Pancreas (tissue), 10 donors: ENCODE results near the gene RUFY3. TPM values are rescaled to one million over a fixed set of nuclear protein-coding genes. Genes with fewer than 3 reads are reported as not detected.

Experiments
- ATAC-seq, 4 donors: fragments of 200-7000 bp; cut with Tn5 transposase; one replicate each; pipeline versions ENCODE4 v1.8.0 to v1.9.1; 2020; ENCODE audit warnings: mild to moderate bottlenecking in 4 of 4, moderate library complexity in 4 of 4
- DNase-seq, 6 donors: peaks; one replicate each; pipeline ENCODE4 v3.0.0-alpha.2; 2020
- FAIRE-seq: peaks from 2 replicates; lab custom pipeline; 2012; peaks lifted over from hg19 to GRCh38; lab: Jason Lieb, UNC
- H3K27ac ChIP-seq, 4 donors: fragments of 200-600 bp; sonication (generic); 1 replicate in 3 of 4; 2 replicates in 1 of 4; pipeline versions ENCODE4 v1.5.0 to v1.8.0; 2020
- H3K27me3 ChIP-seq, 4 donors: fragments of 200-600 bp; one replicate each; pipeline ENCODE4 v1.8.0; 2021
- H3K36me3 ChIP-seq, 3 donors: fragments of 200-600 bp; sonication (generic) in 1 of 3; one replicate each; pipeline versions ENCODE4 v1.5.0 to v1.8.0; 2020 to 2021
- H3K4me1 ChIP-seq, 3 donors: fragments of 200-600 bp; one replicate each; pipeline ENCODE4 v1.8.0; 2021
- H3K4me3 ChIP-seq, 4 donors: fragments of 200-600 bp; sonication (generic) in 2 of 4; one replicate each; pipeline versions ENCODE4 v1.5.0 to v1.8.0; 2020 to 2021
- H3K9me3 ChIP-seq, 4 donors: fragments of 200-600 bp; one replicate each; pipeline ENCODE4 v1.8.0; 2021
- CTCF ChIP-seq, 4 donors: fragments of 200-600 bp; sonication (generic) in 3 of 4; IDR thresholded peaks; one replicate each; pipeline versions ENCODE4 v1.5.0 to v1.8.0; 2021; ENCODE audit warnings: antibody characterized with exemption in 4 of 4
- WGBS, 2 donors: extraction: QIAGEN DNeasy Blood & Tissue Kit; methylation state at CpG; one replicate each; pipeline ENCODE4 v1.1.7; 2013; 5-methylcytosine and 5-hydroxymethylcytosine counted together
- intact Hi-C, 3 donors: fragments of 100-400 bp; cut with DNase I; formaldehyde crosslinking; loops; one replicate each; pipeline versions ENCODE4 v1.11.1 to v1.14.2; 2022
- polyA plus RNA-seq, 2 donors: library from polyadenylated mRNA; stranded (reverse); fragments of 200-250 nt; gene quantifications; one replicate each; pipeline ENCODE4 v1.2.3, GENCODE V29; 2013
- total RNA-seq, 6 donors: library from RNA; stranded (reverse); fragmentation: NEBNext Ultra II Directional in 4 of 6; extraction: Animal tissue kit (Norgen Biotek cat#: 25700) in 4 of 6; gene quantifications; one replicate each; pipeline versions ENCODE4 v1.2.1 to v1.2.4, GENCODE V29; 2021 to 2023
- donor health status: healthy with polysubstance abuse.
- donor health status: DM: no; HTN: no; CAD: no; lungs with moderate emphysema.
- donor health status: DM: no; HTN: no; CAD: no.
- donor health status: control.
- donor health status: control.
- donor health status: Bipolar disorder and iron deficiency.
- donor health status: DM: yes; HTN: yes; CAD: no.
- donor health status: DM: no; HTN: no; CAD: no.
- donor health status: DM: no; HTN: no; CAD: no.
- donor health status: DM: yes; HTN: yes; CAD: no.

RUFY3 gene
- total and polyA plus RNA-seq, 8 donors: 18.3 to 42.1 (median 22.0) TPM

- intact Hi-C loops: no loop called here
- Histone ChIP-seq H3K9me3 (no peaks in the 10 kb centered on the region), H3K27ac (no peak overlapping the region), H3K4me1 (peaks cover 4 to 45% (median 32%) of the 10 kb centered on the region in 3 donors), H3K36me3 (no peaks in the 10 kb centered on the region), H3K4me3 (no peak overlapping the region), H3K27me3 (no peaks in the 10 kb centered on the region)
- ATAC-seq (peak in 2 of 4 donors; percentile 9 to 20), FAIRE-seq (no peak), DNase-seq (no peak)
- TF ChIP-seq CTCF (IDR thresholded peaks at IDR 0.05): no peak
- WGBS, 2 donors: 57 to 65% methylated on average over 7 of the region's 7 CpGs
These were observed 8.2 kb upstream of the RUFY3 start for GRCh38 chr4:70713453-70714078.

GRCh38 chr4:70714079-70714887 lies 7.5 kb upstream of the RUFY3 start:
- DNase-seq (peak in 1 of 6 donors; percentile 33), FAIRE-seq (no peak), ATAC-seq (peak; percentile 59 to 86 (median 70))
- Histone ChIP-seq H3K4me3 (no peak overlapping the region), H3K9me3 (no peaks in the 10 kb centered on the region), H3K27ac (no peak overlapping the region), H3K36me3 (no peaks in the 10 kb centered on the region), H3K27me3 (no peaks in the 10 kb centered on the region), H3K4me1 (peaks cover 4 to 41% (median 28%) of the 10 kb centered on the region in 3 donors)
- TF ChIP-seq CTCF (IDR thresholded peaks at IDR 0.05): no peak
- 62 to 64% methylated on average over 5 of the region's 5 CpGs for WGBS, 2 donors
- intact Hi-C loops: no loop called here

DNA sequence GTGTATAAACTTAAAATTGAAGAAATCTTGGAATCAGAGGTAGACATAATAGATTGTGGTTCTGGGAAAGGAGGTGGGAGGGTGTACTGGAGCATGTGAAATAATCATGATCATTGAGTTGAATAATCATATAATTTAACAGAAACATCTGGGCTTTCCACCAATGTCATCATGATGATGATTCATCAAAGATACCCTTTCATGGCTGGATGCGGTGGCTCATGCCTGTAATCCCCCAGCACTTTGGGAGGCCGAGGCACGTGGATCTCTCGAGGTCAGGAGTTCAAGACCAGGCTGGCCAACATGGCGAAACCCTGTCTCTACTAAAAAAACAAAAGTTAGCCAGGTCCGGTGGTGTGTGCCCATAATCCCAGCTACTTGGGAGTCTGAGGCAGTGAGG lies 6.7 kb upstream of the RUFY3 start:
- intact Hi-C loops: no loop called here
- FAIRE-seq (no peak), DNase-seq (no peak), ATAC-seq (peak in 1 of 4 donors; percentile 30)
- Histone ChIP-seq H3K4me1 (peaks cover 4 to 33% (median 20%) of the 10 kb centered on the region in 3 donors), H3K27me3 (no peaks in the 10 kb centered on the region), H3K4me3 (no peak overlapping the region), H3K27ac (no peak overlapping the region), H3K9me3 (no peaks in the 10 kb centered on the region), H3K36me3 (no peaks in the 10 kb centered on the region)
- TF ChIP-seq CTCF (IDR thresholded peaks at IDR 0.05): no peak
- 91 to 95% methylated on average over 6 of the region's 6 CpGs for WGBS, 2 donors

DNA sequence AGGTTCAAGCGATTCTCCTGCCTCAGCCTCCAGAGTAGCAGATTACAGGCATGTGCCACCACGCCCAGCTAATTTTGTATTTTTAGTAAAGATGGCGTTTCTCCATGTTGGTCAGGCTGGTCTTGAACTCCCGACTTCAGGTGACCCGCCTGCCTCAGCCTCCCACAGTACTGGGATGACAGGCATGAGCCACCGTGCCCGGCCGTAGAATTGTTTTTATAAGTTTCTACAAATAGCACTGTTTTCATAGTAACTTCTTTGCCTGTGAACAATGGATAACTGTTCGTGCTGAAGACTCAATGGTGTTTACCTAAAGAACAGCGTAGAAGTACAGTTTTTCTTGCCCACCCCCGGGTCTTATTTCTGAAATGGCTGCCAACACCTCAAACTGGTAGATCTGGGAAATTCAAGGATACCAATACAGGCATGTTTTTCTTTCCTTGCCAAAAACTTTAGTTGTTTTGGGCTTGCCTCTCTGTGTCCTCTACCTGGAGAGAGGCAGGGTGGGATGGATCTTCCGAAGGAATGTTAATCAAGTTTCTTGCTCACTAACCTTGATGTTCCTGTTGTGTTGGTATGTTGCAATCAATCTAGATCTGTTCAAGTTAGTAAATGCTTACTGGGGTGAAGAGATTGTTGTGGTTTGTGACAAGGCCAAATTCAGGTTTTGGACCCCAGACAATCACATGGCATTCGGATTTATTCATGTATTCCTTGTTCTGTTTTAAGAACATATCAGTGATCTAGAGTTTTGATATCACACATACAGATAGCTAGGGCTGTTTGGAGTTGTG lies 2.8 kb upstream of the RUFY3 start:
- H3K27ac ChIP-seq: no peak overlapping the region
- no peaks in the 10 kb centered on the region for H3K27me3 ChIP-seq
- WGBS, 2 donors: 74 to 77% methylated on average over 13 of the region's 13 CpGs
- H3K4me1 ChIP-seq: peaks cover 0 to 14% (median 6%) of the 10 kb centered on the region in 3 donors
- ATAC-seq: peak in 2 of 4 donors; percentile 33 to 36
- H3K36me3 ChIP-seq: no peaks in the 10 kb centered on the region
- H3K4me3 ChIP-seq: no peak overlapping the region
- intact Hi-C loops: no loop called here
- H3K9me3 ChIP-seq: no peaks in the 10 kb centered on the region
- TF ChIP-seq CTCF (IDR thresholded peaks at IDR 0.05): no peak
- no peak for FAIRE-seq
- no peak for DNase-seq
